AG09319 (cell line): ENCODE data around the gene ACTG1.

Experiments used
- DNase-seq: peaks from one replicate; pipeline ENCODE4 v3.0.0-alpha.2; 2010; ENCODE audit warnings: low read depth; ENCODE audit errors: extremely low read depth
- CTCF ChIP-seq: IDR thresholded peaks from 2 replicates; pipeline ENCODE4 v1.5.1; 2011; ENCODE audit warnings: low read depth, mild to moderate bottlenecking, inconsistent platforms, low read length, moderate library complexity

The ACTG1 gene

GRCh38 chr17:81474958-81475357, 37.6 kb downstream of the ACTG1 start:
- DNase-seq = no peak
- no peak for TF ChIP-seq CTCF

DNA sequence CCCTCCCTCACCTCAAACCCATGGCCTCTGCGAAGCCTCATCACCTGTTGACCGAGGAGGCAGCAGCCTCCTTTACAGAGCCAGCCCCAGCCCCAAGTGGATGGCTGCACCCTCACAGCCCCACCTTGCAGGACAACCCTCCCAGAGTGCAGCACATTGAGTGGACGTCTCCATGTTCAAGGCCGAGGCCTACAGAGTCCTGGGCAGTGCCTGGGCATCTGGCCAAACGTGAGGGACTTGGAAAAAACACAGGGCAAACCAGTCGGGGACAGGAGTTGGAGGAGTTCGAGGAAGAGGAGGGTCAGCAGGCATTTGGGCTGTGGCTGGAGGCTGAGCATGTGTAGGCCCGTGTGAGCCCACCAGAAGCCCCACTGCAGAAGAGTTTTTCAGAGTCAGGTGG, 39.6 kb downstream of the ACTG1 start:
- DNase-seq = no peak
- TF ChIP-seq CTCF = no peak

- DNase-seq = peak; percentile 60
- TF ChIP-seq CTCF = peak; percentile 51
These were observed 40.7 kb downstream of the ACTG1 start for GRCh38 chr17:81471818-81472456.

GRCh38 chr17:81470944-81471817, 41.4 kb downstream of the ACTG1 start:
- DNase-seq = no peak
- no peak for TF ChIP-seq CTCF

DNA sequence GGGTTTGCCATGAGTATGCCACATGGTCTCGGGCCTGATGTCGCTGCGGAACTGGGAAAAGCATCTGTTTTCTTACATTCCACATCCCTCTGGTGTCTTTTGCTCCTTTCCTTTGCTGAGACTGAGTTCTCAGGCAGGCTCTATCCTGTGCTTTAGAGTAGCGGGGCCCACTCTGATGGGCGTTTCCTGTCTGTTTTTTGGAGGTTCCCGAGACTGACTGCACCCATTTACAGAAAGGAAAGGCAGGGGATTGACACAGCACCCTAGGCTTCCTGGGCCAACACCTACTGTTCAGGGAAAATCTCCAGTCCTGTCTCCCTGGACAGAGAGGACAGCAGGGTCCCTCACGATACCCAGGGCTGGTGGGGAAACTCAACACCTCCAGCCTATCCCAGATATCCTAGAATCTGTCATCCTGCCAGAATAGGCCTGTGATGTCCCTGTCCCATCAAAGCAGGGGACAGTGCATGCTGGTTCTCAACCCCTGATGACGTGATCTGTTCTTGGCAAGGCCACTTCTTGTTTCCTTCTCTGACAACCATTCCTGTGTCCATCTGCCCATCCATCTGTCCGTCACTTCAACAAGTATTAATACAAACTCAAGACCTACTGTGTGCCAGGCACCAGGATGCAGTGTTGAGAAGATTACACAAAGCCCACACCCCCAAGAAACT, 42.2 kb downstream of the ACTG1 start:
- DNase-seq = no peak
- no peak for TF ChIP-seq CTCF

- no peak for TF ChIP-seq CTCF
- no peak for DNase-seq
These were observed 43.3 kb downstream of the ACTG1 start for GRCh38 chr17:81469266-81469665.

- TF ChIP-seq CTCF = no peak
- DNase-seq = no peak
These were observed 43.9 kb downstream of the ACTG1 start for GRCh38 chr17:81468770-81469121.
